Ovary (tissue), 3 donors: ENCODE measurements around the gene REC114.

Experiments used
- POLR2A ChIP-seq: fragments of 450-650 bp; IDR thresholded peaks from one replicate; pipeline ENCODE4 v1.6.1; 2017; ENCODE audit warnings: antibody characterized with exemption, mild to moderate bottlenecking, moderate library complexity
- TF ChIP-seq, protein P1 (sequence below), 3 donors: fragments of 450-650 bp in 2 of 3; fragments of 200-600 bp in 1 of 3; IDR thresholded peaks; one replicate each; pipeline versions ENCODE4 v1.5.1 to v1.8.0; 2016 to 2022; ENCODE audit warnings: antibody characterized with exemption in 3 of 3, mild to moderate bottlenecking in 1 of 3
- donor health status: DM: no; HTN: no; CAD: no.

- no peak for TF ChIP-seq POLR2A
- TF ChIP-seq, protein P1, sequence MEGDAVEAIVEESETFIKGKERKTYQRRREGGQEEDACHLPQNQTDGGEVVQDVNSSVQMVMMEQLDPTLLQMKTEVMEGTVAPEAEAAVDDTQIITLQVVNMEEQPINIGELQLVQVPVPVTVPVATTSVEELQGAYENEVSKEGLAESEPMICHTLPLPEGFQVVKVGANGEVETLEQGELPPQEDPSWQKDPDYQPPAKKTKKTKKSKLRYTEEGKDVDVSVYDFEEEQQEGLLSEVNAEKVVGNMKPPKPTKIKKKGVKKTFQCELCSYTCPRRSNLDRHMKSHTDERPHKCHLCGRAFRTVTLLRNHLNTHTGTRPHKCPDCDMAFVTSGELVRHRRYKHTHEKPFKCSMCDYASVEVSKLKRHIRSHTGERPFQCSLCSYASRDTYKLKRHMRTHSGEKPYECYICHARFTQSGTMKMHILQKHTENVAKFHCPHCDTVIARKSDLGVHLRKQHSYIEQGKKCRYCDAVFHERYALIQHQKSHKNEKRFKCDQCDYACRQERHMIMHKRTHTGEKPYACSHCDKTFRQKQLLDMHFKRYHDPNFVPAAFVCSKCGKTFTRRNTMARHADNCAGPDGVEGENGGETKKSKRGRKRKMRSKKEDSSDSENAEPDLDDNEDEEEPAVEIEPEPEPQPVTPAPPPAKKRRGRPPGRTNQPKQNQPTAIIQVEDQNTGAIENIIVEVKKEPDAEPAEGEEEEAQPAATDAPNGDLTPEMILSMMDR (IDR thresholded peaks at IDR 0.05): no peak
These were observed 61.9 kb downstream of the REC114 start for GRCh38 chr15:73504885-73505284.
